Activated CD4-positive, alpha-beta T cell treated with anti-CD3 and anti-CD28 coated beads for 36 hours (primary cell): ENCODE results near the gene GJB5. TPM values are rescaled to one million over a fixed set of nuclear protein-coding genes. Genes with fewer than 3 reads are reported as not detected.
A peak's percentile ranks its signal among the peaks of the same experiment; 100 is the strongest.
"Not testable (repeated sequence)": the region's sequence is repeated elsewhere in the genome, so short reads cannot be mapped to it uniquely, and the experiment has no call there.

ENCODE experiments used
- ATAC-seq: fragments of 200-7000 bp; cut with Tn5 transposase; one replicate; pipeline ENCODE4 v1.10.0; 2021; ENCODE audit warnings: mild to moderate bottlenecking, moderate library complexity
- CTCF ChIA-PET: fragments of 350-600 bp; sonication (Branson Sonifier 250); formaldehyde crosslinking; loops from one replicate; lab custom pipeline; 2021; ENCODE audit warnings: antibody characterized with exemption; lab: Charles Lee
- POLR2A ChIA-PET: fragments of 350-600 bp; sonication (Branson Sonifier 250); formaldehyde crosslinking; loops from one replicate; lab custom pipeline; 2021; ENCODE audit warnings: antibody characterized with exemption, inconsistent platforms; lab: Charles Lee
- DNase-seq: peaks from one replicate; pipeline ENCODE4 v3.0.0-alpha.2; 2020
- H3K27ac Mint-ChIP-seq: one replicate; pipeline ENCODE4 v1.8.0; 2021; ENCODE audit warnings: mixed read lengths
- H3K27me3 Mint-ChIP-seq: one replicate; pipeline ENCODE4 v1.8.0; 2021; ENCODE audit warnings: mixed read lengths
- H3K36me3 Mint-ChIP-seq: one replicate; pipeline ENCODE4 v1.8.0; 2021; ENCODE audit warnings: low read depth, mixed read lengths
- H3K4me1 Mint-ChIP-seq: one replicate; pipeline ENCODE4 v1.8.0; 2021; ENCODE audit warnings: mixed read lengths
- H3K4me3 Mint-ChIP-seq: one replicate; pipeline ENCODE4 v1.8.0; 2021; ENCODE audit warnings: mild to moderate bottlenecking, moderate library complexity, mixed read lengths
- H3K9me3 Mint-ChIP-seq: one replicate; pipeline ENCODE4 v1.8.0; 2021; ENCODE audit warnings: low read depth, mixed read lengths
- intact Hi-C, 2 experiments: fragments of 100-400 bp; cut with DNase I in 1 of 2; cut with micrococcal nuclease in 1 of 2; formaldehyde crosslinking; loops; one replicate each; pipeline versions ENCODE4 v1.14.2 to v1.15.1; 2022 to 2024; cut with DNase I, micrococcal nuclease
- total RNA-seq, 2 experiments: library from RNA; stranded (reverse); gene quantifications; one replicate each; pipeline ENCODE4 v1.2.3, GENCODE V29; 2021

The GJB5 gene
- total RNA-seq, 2 experiments from 2014 or later, result not detected

GRCh38 chr1:34721646-34722355, 33.0 kb upstream of the GJB5 start:
- ChIA-PET POLR2A (no interaction called here), CTCF (no interaction called here)
- peaks cover 43% of the 10 kb centered on the region for H3K27me3 Mint-ChIP-seq
- H3K4me3 Mint-ChIP-seq, result no peak overlapping the region
- H3K9me3 Mint-ChIP-seq, result no peaks in the 10 kb centered on the region
- no peaks in the 10 kb centered on the region for H3K36me3 Mint-ChIP-seq
- no peak for DNase-seq
- no peak overlapping the region for H3K27ac Mint-ChIP-seq
- no peaks in the 10 kb centered on the region for H3K4me1 Mint-ChIP-seq
- no peak for ATAC-seq
- intact Hi-C loops, result no loop called here

- intact Hi-C loops, result no loop called here
- Mint-ChIP-seq H3K27me3 (peaks cover 25% of the 10 kb centered on the region), H3K4me3 (no peak overlapping the region), H3K9me3 (no peaks in the 10 kb centered on the region), H3K36me3 (no peaks in the 10 kb centered on the region), H3K4me1 (no peaks in the 10 kb centered on the region), H3K27ac (no peak overlapping the region)
- CTCF ChIA-PET, result interaction anchor here (1.0 kb wide), 1 partner anchor 267 kb away, joined by 3 read pairs; no protein-coding TSS in a partner anchor
- ATAC-seq (no peak), DNase-seq (no peak)
- POLR2A ChIA-PET, result no interaction called here
Observed at GRCh38 chr1:34726861-34727260, 28.0 kb upstream of the GJB5 start.

GRCh38 chr1:34730485-34730884, 24.4 kb upstream of the GJB5 start:
- POLR2A ChIA-PET, result no interaction called here
- H3K27ac Mint-ChIP-seq, result no peak overlapping the region
- CTCF ChIA-PET, result no interaction called here
- H3K4me3 Mint-ChIP-seq, result no peak overlapping the region
- intact Hi-C loops, result no loop called here
- H3K36me3 Mint-ChIP-seq, result no peaks in the 10 kb centered on the region
- H3K4me1 Mint-ChIP-seq, result no peaks in the 10 kb centered on the region
- no peak for DNase-seq
- no peak for ATAC-seq
- no peaks in the 10 kb centered on the region for H3K9me3 Mint-ChIP-seq
- peaks cover 14% of the 10 kb centered on the region for H3K27me3 Mint-ChIP-seq

DNA sequence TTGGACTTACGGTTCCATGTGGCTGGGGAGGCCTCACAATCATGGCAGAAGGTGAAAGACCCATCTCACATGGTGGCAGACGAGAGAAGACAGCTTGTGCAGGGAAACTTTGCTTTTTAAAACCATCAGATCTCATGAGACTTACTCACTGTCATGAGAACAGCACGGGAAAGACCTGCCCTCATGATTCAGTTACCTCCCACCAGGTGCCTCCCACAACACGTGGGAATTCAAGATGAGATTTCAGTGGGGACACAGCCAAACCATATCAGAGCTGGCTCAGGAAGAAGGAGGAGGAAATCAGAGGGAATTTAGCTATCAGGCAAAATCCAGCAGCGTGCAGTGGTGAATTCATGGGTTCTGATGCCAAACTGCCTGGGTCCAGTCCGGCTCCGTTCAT, 22.0 kb upstream of the GJB5 start:
- H3K4me1 Mint-ChIP-seq, H3K27ac Mint-ChIP-seq, H3K36me3 Mint-ChIP-seq, H3K4me3 Mint-ChIP-seq, H3K9me3 Mint-ChIP-seq, POLR2A ChIA-PET, intact Hi-C loops, H3K27me3 Mint-ChIP-seq, ATAC-seq, DNase-seq: not testable (repeated sequence)
- CTCF ChIA-PET, result interaction anchor here (0.5 to 2.2 kb wide), 3 partner anchors 10 to 79 kb away, joined by 3 to 11 read pairs (median 4); no protein-coding TSS in a partner anchor

DNA sequence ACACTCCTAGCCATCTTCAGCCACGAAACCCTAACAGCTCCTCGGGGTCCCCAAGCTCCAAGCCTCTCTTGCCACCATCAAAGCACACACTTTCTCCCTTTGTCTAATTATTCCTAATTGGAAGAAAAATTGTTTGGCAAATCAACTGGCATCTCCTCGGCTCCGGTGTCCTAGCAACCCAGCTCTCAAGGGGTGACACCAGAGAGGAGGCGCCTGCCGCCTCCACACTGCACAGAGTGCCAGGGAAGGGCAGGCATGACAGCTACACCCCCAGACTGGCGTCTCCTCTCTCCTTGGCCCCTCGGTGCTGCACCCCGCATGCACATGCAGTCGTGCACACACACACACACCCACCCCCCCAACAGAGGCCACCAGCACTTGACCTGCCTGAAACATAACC, 18.2 kb upstream of the GJB5 start:
- peaks cover 4% of the 10 kb centered on the region for H3K27me3 Mint-ChIP-seq
- H3K27ac Mint-ChIP-seq, result no peak overlapping the region
- H3K4me3 Mint-ChIP-seq, result no peak overlapping the region
- ATAC-seq, result no peak
- H3K9me3 Mint-ChIP-seq, result no peaks in the 10 kb centered on the region
- no peaks in the 10 kb centered on the region for H3K4me1 Mint-ChIP-seq
- POLR2A ChIA-PET, result no interaction called here
- CTCF ChIA-PET, result no interaction called here
- H3K36me3 Mint-ChIP-seq, result no peaks in the 10 kb centered on the region
- intact Hi-C loops, result no loop called here
- DNase-seq, result no peak

- H3K9me3 Mint-ChIP-seq, H3K27me3 Mint-ChIP-seq, H3K36me3 Mint-ChIP-seq, H3K27ac Mint-ChIP-seq, H3K4me1 Mint-ChIP-seq, intact Hi-C loops, CTCF ChIA-PET, DNase-seq, H3K4me3 Mint-ChIP-seq, ATAC-seq, POLR2A ChIA-PET: not testable (repeated sequence)
Observed at GRCh38 chr1:34737236-34737635, 17.6 kb upstream of the GJB5 start.

DNA sequence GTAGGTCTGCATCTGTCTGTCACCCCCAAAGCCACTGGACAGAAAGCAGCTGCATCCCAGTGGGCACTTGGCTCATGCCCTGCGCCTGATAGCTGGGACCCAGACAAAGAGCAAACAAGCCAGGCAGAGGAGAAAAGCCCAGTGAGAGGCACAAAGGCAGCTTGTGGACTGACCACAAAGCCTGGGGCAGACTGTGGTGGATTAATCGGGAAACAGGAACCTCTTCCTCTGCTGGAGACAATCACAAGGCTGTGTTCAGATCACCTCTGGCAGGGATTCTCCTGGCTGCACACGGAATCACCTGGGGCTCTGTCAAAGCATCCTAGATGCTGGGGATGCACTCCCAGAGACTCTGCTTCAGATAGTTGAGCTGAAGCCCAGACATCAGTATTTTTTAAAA, 15.2 kb upstream of the GJB5 start:
- intact Hi-C loops, result loop anchor here in 1 of 2 experiments (5.0 kb wide), 1 partner anchor 192 kb away; no protein-coding TSS in a partner anchor
- DNase-seq (no peak), ATAC-seq (no peak)
- H3K4me1 Mint-ChIP-seq, result no peaks in the 10 kb centered on the region
- CTCF ChIA-PET, result interaction anchor here (0.7 kb wide), 1 partner anchor 1106 kb away, joined by 3 read pairs; no protein-coding TSS in a partner anchor
- H3K4me3 Mint-ChIP-seq, result no peak overlapping the region
- H3K9me3 Mint-ChIP-seq, result no peaks in the 10 kb centered on the region
- no peaks in the 10 kb centered on the region for H3K36me3 Mint-ChIP-seq
- POLR2A ChIA-PET, result no interaction called here
- H3K27me3 Mint-ChIP-seq, result no peaks in the 10 kb centered on the region
- no peak overlapping the region for H3K27ac Mint-ChIP-seq

- Mint-ChIP-seq H3K4me1 (no peaks in the 10 kb centered on the region), H3K4me3 (no peak overlapping the region), H3K27ac (no peak overlapping the region), H3K27me3 (no peaks in the 10 kb centered on the region), H3K9me3 (no peaks in the 10 kb centered on the region), H3K36me3 (no peaks in the 10 kb centered on the region)
- CTCF ChIA-PET, result no interaction called here
- no peak for ATAC-seq
- intact Hi-C loops, result loop anchor here in 1 of 2 experiments (5.0 kb wide), 1 partner anchor 193 kb away; no protein-coding TSS in a partner anchor
- POLR2A ChIA-PET, result no interaction called here
- no peak for DNase-seq
Observed at GRCh38 chr1:34740161-34740868, 14.5 kb upstream of the GJB5 start.

DNA sequence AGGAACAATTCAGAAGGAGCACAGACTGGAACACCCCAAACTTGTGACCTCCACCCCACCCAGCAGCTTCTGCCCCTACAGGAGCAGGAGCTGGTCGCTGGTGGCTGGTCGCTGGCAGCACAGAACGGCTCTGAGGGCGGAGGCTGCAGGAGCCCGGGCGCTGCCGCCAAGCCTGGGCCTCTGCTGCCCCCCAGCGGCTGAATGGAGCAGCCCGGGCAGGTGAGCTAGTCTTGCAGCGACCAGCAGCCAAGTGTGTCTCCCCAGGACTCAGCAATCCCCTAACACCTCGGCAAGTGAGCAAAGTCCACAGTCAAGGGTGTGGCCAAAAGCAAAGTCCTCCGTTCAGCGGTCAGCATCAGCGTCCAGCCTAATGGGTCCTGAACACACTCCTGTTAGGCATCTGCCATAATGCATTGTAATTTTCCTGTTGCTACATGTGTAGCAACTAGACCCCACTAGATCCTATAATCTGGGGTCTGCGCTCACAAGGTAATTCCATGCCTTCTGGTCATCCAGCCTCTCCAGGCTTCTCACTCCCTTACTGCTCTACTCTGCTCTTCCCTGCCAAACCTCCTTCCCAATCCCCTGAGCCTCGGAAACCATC, 12.1 kb upstream of the GJB5 start:
- H3K4me1 Mint-ChIP-seq, result no peaks in the 10 kb centered on the region
- ATAC-seq (peak; percentile 98), DNase-seq (peak; percentile 91)
- CTCF ChIA-PET, result interaction anchor here (0.5 to 2.9 kb wide), 32 partner anchors 9 to 1657 kb away, joined by 3 to 25 read pairs (median 4); no protein-coding TSS in a partner anchor
- no peak overlapping the region for H3K4me3 Mint-ChIP-seq
- H3K27ac Mint-ChIP-seq, result no peak overlapping the region
- intact Hi-C loops, result loop anchor here (1.0 to 5.0 kb wide), 6 partner anchors 61 to 1110 kb away; no protein-coding TSS in a partner anchor
- POLR2A ChIA-PET, result no interaction called here
- no peaks in the 10 kb centered on the region for H3K9me3 Mint-ChIP-seq
- H3K27me3 Mint-ChIP-seq, result no peaks in the 10 kb centered on the region
- H3K36me3 Mint-ChIP-seq, result no peaks in the 10 kb centered on the region

- DNase-seq (no peak), ATAC-seq (no peak)
- H3K36me3 Mint-ChIP-seq, result no peaks in the 10 kb centered on the region
- no peaks in the 10 kb centered on the region for H3K4me1 Mint-ChIP-seq
- POLR2A ChIA-PET, result no interaction called here
- CTCF ChIA-PET, result interaction anchor here (0.7 to 2.9 kb wide), 11 partner anchors 9 to 1110 kb away, joined by 3 to 25 read pairs (median 4); no protein-coding TSS in a partner anchor
- no peaks in the 10 kb centered on the region for H3K27me3 Mint-ChIP-seq
- no peaks in the 10 kb centered on the region for H3K9me3 Mint-ChIP-seq
- intact Hi-C loops, result loop anchor here (2.0 to 5.0 kb wide), 3 partner anchors 196 to 1111 kb away; no protein-coding TSS in a partner anchor
- no peak overlapping the region for H3K4me3 Mint-ChIP-seq
- H3K27ac Mint-ChIP-seq, result no peak overlapping the region
Observed at GRCh38 chr1:34743775-34744174, 11.1 kb upstream of the GJB5 start.

DNA sequence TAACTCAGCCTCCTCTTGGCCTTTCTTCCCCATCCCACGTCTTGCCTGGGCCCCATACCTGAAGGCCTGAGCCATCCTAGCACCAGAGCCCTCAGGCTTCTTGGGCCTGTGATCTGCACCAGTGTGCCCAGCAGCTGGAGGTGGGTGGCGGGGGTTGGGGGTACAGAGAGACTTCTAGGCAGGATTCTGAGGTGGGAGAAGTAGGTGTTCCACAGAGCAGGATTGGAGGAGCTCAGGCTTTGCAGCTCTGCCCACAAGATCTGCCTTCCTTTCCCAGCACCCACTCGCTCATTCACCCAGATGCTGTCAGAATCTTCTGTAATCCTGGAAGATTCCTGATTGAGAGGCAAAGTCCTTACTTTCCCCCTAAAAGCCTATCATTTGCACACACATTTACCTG, 10.0 kb upstream of the GJB5 start:
- Mint-ChIP-seq H3K4me1 (no peaks in the 10 kb centered on the region), H3K36me3 (no peaks in the 10 kb centered on the region), H3K9me3 (no peaks in the 10 kb centered on the region), H3K27ac (no peak overlapping the region), H3K27me3 (no peaks in the 10 kb centered on the region), H3K4me3 (no peak overlapping the region)
- no peak for ATAC-seq
- intact Hi-C loops, result loop anchor here in 1 of 2 experiments (5.0 kb wide), 1 partner anchor 198 kb away; no protein-coding TSS in a partner anchor
- POLR2A ChIA-PET, result no interaction called here
- no peak for DNase-seq
- CTCF ChIA-PET, result interaction anchor here (0.9 kb wide), 1 partner anchor 9 kb away, joined by 3 read pairs; no protein-coding TSS in a partner anchor
